ENCODE data around the gene SHISA3.
"Not testable (repeated sequence)": the region's sequence is repeated elsewhere in the genome, so short reads cannot be mapped to it uniquely, and the experiment has no call there.

The SHISA3 gene

GRCh38 chr4:42369489-42369888 is 27.8 kb upstream of the SHISA3 start:
- no peak for TF ChIP-seq CTCF (IDR thresholded peaks at IDR 0.05; ENCODE audit: insufficient read depth, low read depth, low read length, missing control alignments)

GRCh38 chr4:42371305-42372252 is 25.7 kb upstream of the SHISA3 start:
- peak; percentile 75 for DNase-seq (ENCODE audit: low read depth)
- peak; percentile 53 for TF ChIP-seq CTCF (IDR thresholded peaks at IDR 0.05; ENCODE audit: insufficient read depth, low read depth, low read length, missing control alignments)
- no peak overlapping the region for H3K4me3 ChIP-seq (ENCODE audit: low read depth, low read length)

More at GRCh38 chr4:42369489-42369888, 27.8 kb upstream of the SHISA3 start:
- H3K4me3 ChIP-seq (ENCODE audit: low read depth, low read length) = no peak overlapping the region
- no peak for DNase-seq (ENCODE audit: low read depth)

- not testable (repeated sequence) for H3K4me3 ChIP-seq (ENCODE audit: low read depth, low read length); DNase-seq (ENCODE audit: low read depth)
Observed at GRCh38 chr4:42372303-42372702, 25.0 kb upstream of the SHISA3 start.

GRCh38 chr4:42377497-42377896 is 19.8 kb upstream of the SHISA3 start:
- no peak for TF ChIP-seq CTCF (IDR thresholded peaks at IDR 0.05; ENCODE audit: insufficient read depth, low read depth, low read length, missing control alignments)
- no peak overlapping the region for H3K4me3 ChIP-seq (ENCODE audit: low read depth, low read length)
- no peak for DNase-seq (ENCODE audit: low read depth)

- DNase-seq (ENCODE audit: low read depth) = no peak
- H3K4me3 ChIP-seq (ENCODE audit: low read depth, low read length) = no peak overlapping the region
- TF ChIP-seq CTCF (IDR thresholded peaks at IDR 0.05; ENCODE audit: insufficient read depth, low read depth, low read length, missing control alignments) = no peak
Observed at GRCh38 chr4:42381666-42382065, 15.6 kb upstream of the SHISA3 start.

- DNase-seq (ENCODE audit: low read depth) = no peak
- no peak overlapping the region for H3K4me3 ChIP-seq (ENCODE audit: low read depth, low read length)
- TF ChIP-seq CTCF (IDR thresholded peaks at IDR 0.05; ENCODE audit: insufficient read depth, low read depth, low read length, missing control alignments) = no peak
Observed at GRCh38 chr4:42385516-42385915, 11.8 kb upstream of the SHISA3 start.

- peak; percentile 30 for DNase-seq (ENCODE audit: low read depth)
- TF ChIP-seq CTCF (IDR thresholded peaks at IDR 0.05; ENCODE audit: insufficient read depth, low read depth, low read length, missing control alignments) = no peak
- no peak overlapping the region; the same call in 1 of the 2 replicates for H3K4me3 ChIP-seq (ENCODE audit: low read depth, low read length)
Observed at GRCh38 chr4:42390622-42391354, 6.5 kb upstream of the SHISA3 start.

All from GM12865 (cell line).